H4 (cell line): ENCODE data around the gene FXYD4. TPM values are rescaled to one million over a fixed set of nuclear protein-coding genes. Genes with fewer than 3 reads are reported as not detected.
"Not testable (repeated sequence)": the region's sequence is repeated elsewhere in the genome, so short reads cannot be mapped to it uniquely, and the experiment has no call there.

Experiments used
- DNase-seq: peaks from one replicate; pipeline ENCODE4 v3.0.0-alpha.2; 2015; ENCODE audit warnings: low spot score
- total RNA-seq: library from RNA; depleted of rRNA; stranded (reverse); fragments of >200 nt; shearing (Covaris generic); gene quantifications from 2 replicates; pipeline ENCODE4 v1.2.3, GENCODE V29; 2014; rRNA removed

Gene FXYD4
- not detected in 2 replicates for total RNA-seq

DNA sequence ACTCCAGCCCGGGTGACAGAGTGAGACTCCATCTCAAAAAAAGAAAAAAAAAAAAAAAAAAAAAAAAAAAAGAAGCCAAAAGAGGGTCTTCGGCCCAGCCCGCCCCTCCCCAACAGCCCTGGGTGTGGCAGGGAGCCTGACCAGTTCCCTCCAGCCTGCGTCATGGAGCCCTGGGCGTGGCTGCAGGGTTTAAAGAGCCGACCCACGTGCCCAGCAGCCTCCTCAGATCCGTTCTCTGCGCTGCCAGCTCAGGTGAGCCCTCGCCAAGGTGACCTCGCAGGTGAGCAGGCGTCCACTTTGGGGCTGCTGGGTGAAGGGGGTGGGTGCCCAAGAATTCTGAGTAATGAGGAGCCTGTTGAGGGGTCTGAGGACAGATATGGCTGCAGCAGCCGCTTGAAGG lies at the start of gene FXYD4:
Gene FXYD4, plus strand, starts transcription at position 219 of the 400 bp plus-strand sequence. CDS start 2,111 bp downstream, outside the sequence.
- DNase-seq = no peak

DNA sequence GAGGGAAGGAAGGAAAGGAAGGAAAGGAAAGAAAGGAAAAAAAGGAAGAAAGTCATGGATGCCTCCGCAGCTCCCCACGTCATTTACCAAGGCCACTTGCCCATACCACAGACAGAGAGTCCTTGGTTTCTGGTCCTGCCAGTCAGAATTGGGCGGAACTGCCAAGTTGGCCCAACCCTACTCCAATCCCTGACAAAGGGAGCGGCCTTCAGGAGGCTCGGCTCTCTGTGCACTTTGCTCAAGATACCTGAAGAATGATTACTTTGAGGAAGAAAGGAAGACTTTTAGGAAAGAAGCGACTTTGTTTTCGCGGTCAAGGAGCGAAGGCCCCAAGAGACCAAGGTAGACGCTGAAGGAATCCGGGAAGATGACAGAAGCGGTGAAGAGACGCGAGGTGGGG lies 49.1 kb upstream of the FXYD4 start:
- no peak for DNase-seq

DNA sequence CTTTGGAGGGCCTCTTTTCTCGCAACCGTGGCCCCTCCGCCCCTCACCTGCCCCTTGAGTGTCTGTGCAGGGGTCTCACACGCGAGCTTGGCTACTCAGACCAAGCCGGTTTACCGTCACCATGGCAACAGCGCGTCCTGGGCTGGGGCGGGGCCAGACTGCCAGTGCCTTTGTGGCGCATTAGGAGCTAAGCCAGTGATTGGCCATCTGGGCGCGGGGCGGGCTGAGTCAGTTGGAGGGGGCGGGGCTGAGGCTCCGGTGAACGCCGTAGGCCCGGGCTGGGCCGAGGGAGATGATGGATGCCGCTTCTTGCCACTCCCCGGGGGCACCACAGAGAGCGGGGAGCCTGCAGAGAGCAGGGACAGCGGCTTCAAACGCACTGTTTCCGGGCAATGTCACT lies 48.7 kb upstream of the FXYD4 start:
- DNase-seq = no peak

DNA sequence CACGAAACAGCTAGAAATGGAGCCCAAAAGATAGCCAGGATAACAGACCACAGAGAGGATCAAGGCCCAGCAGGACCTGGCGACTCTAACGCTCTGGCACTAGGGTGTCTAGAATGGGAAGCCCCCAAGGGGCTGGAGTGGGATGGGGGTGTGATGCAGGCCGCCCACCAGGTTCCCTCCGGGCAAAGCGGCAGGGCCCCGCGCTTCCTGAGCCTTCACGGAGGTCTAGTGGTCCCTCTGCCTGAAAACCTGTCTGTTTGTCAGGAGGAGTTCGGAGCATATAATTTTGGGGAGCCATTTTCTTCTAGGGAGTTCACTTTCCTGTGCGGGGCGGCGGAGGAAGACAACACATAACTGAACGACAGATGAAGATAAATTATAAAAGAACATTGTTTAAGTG lies 48.2 kb upstream of the FXYD4 start:
- DNase-seq = no peak

DNA sequence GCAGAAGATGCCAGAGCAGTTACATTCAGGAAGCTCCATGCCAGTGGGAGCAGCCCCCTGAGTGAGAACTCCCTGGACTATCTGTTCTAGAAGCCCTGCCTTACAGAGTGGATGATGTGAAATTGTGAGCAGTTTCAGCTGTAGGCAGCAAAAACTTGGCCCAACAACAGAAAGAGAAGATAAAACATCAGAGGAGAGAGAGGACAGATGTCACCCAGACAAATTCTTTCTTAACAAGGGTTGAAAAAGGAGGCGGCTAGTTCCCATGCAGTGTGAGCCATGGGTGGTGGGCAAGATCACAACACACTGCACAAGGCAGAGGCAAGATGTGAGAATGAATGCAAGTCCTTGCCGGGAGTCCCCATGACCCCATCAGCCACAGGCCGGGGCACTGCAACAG lies 46.6 kb upstream of the FXYD4 start:
- no peak for DNase-seq

GRCh38 chr10:43327171-43327570 lies 44.3 kb upstream of the FXYD4 start:
- no peak for DNase-seq

- DNase-seq = no peak
Observed at GRCh38 chr10:43327986-43328385, 43.5 kb upstream of the FXYD4 start.

DNA sequence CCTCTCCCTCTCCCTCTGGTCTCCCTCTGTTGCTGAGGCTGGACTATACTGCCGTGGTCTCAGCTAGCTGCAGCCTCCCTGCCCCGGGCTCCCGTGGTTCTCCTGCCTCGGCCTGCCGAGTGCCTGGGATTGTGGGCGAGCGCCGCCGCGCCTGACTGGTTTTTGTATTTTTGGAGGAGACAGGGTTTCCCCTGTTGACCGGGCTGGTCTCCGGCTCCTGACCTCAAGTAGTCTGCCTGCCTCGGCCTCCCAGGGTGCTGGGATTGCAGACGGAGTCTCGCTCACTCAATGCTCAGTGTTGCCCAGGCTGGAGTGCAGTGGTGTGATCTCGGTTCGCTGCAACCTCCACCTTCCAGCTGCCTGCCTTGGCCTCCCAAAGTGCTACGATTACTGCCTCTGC lies 42.6 kb upstream of the FXYD4 start:
- DNase-seq = not testable (repeated sequence)

DNA sequence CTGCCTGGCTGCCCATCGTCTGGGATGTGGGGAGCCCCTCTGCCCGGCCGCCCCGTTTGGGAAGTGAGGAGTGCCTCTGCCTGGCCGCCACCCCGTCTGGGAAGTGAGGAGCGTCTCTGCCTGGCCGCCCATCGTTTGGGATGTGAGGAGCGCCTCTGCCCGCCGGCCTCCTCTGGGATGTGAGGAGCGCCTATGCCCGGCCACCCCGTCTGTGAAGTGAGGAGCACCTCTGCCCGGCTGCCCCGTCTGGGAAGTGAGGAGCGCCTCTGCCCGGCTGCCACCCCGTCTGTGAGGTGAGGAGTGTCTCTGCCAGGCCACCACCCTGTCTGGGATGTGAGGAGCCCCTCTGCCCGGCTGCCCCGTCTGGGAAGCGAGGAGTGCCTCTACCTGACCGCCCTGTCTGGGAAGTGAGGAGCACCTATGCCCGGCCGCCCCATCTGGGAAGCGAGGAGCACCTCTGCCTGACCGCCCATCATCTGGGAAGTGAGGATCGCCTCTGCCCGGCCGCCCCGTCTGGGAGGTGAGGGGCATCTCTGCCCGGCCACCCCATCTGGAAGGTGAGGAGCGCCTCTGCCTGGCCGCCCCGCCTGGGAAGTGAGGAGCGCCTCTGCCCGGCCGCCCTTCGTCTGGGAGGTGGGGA lies 42.1 kb upstream of the FXYD4 start:
- not testable (repeated sequence) for DNase-seq

GRCh38 chr10:43330049-43330823 lies 41.2 kb upstream of the FXYD4 start:
- DNase-seq = not testable (repeated sequence)

GRCh38 chr10:43330824-43331127 lies 40.7 kb upstream of the FXYD4 start:
- not testable (repeated sequence) for DNase-seq

- no peak for DNase-seq
Observed at GRCh38 chr10:43333653-43334052, 37.8 kb upstream of the FXYD4 start.

- DNase-seq = no peak
Observed at GRCh38 chr10:43336061-43336460, 35.4 kb upstream of the FXYD4 start.

DNA sequence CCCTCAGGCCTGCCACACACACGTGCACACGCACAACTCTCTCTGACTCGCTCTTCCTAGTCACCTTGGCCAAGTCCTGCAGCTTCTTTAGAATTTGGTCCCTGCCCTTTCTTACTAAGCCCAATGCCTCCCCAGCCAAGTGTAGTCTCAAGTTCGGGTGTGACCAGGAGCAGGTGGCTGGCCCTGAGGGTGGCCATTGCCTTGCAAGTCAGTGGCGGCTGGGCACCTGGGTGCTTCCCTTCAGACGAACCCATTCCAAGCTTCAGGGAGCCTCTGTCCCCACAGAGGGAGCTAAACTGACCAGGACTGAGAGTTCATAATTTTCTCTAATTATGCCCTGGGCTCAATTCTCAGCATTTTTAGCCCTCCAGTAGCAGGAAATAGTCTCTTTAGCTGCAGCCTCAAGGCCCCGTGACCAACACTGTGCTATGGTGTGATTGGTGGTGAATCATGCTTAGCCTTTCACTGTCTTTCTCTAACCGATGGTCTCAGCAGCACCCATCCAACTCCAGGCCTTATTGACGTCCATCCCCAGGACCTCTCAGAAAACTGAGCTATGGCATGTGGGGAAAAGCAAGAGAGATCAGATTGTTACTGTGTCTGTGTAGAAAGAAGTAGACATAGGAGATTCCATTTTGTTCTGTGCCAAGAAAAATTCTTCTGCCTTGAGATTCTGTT lies 34.7 kb upstream of the FXYD4 start:
- DNase-seq = no peak

- not testable (repeated sequence) for DNase-seq
Observed at GRCh38 chr10:43337536-43337935, 33.9 kb upstream of the FXYD4 start.

DNA sequence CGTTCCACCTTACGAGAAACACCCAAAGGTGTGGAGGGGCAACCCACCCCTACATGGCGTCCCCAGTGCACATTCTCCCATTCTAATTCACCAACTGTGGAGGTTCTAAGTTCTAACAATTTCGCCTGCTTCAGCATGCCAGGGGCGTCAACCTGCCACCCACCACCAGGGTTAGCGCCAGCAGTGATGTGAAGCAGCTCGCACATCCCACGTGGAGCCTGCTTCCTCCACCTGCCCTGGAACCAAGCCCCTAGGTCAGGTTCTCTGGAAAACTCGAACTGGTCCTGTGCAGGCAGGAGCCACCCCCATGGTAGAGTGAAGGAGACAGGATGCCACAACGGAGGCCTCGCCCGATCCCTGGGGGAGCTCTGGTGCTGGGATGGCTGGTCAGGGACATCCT lies 33.3 kb upstream of the FXYD4 start:
- no peak for DNase-seq

- DNase-seq = no peak
Observed at GRCh38 chr10:43339136-43339535, 32.3 kb upstream of the FXYD4 start.

GRCh38 chr10:43340101-43340500 lies 31.3 kb upstream of the FXYD4 start:
- no peak for DNase-seq

GRCh38 chr10:43340619-43341018 lies 30.8 kb upstream of the FXYD4 start:
- no peak for DNase-seq

DNA sequence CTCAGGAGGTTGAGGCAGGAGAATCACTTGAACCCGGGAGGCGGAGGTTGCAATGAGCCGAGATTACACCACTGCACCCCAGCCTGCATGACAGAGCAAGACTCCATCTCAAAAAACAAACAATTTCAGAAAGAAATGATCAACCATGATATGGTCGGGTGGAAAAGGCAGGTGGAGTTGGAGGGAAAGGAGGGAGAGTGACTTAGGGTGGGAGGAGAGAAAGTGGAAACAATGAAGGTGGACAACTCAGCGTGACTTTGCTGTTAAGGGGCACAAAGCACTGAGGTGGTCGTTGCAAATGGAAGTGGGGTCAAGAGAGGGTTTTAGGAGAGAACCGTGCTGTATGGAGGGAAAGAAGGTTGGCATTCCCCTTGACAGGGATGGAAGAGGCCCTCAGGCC lies 30.0 kb upstream of the FXYD4 start:
- DNase-seq = no peak

DNA sequence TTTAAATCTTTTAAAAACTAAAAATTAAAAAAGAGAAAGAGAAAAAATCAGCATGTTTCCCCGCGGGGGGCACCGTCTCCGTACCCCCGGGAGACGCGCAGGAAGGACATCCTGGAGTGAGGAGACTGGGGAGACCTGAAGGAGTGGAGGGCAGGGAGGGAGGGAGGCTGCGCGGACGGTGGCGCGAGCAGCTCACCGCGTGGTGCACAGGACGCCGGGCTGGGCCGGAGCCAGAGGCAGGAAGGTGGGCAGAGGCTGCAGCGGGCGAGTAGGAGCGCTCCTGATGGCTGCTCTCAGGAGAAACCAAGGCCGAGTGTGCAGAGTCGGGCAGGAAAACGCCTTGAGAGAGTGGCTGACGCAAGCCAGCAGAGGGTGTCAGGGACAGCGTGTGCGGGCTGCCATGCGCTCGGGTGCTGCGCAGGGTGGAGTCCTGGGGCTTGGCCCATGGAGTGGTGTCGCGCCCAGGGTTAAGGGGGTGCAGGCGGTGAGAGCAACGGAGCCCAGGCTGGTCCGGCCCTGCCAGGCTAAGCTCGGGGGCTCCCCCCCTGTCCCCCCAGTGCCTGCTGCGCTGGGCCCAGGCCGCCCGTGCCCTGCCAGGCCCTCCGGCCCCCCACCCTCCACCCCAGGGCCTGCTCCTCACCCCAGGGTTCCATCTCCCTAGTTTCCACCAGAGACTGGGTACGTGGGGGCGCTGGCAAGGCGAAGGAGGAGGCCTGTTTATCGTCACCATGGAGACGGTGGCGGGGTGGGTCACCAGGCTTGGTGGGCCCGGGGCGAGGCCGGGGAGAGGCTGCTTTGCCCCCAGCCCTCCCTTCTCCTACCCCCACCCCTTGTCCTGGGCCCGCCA lies 28.9 kb upstream of the FXYD4 start:
- DNase-seq = no peak

DNA sequence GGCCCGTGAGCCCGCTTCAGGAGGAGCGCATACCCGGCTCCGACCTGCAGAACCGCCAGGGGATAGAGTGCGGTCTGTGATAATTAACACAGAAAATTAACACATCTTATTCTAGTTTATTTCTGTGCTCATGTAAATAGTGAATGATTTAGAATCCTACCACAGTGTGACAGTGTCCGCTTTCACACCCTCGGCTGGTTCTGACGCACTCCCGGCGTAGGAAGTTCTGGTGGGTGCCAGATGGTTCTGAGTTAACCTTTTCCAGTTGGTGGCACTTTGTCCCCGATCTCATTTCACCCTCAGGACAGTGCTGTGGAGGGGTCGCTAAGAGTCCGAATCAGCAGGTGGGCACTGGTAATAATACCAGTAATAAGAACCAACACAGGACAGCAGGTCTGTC lies 28.3 kb upstream of the FXYD4 start:
- no peak for DNase-seq
